Stimulated activated CD8-positive, alpha-beta memory T cell treated with anti-CD3 and anti-CD28 coated beads, Interleukin-7, amount 100 ng/mL, for 4 hours (primary cell): Measurements from ENCODE around the gene VPS9D1.
"Not testable (repeated sequence)": the region's sequence is repeated elsewhere in the genome, so short reads cannot be mapped to it uniquely, and the experiment has no call there.

Experiments
- DNase-seq, 2 donors: peaks; one replicate each; pipeline ENCODE4 v3.0.0-alpha.2; 2020; ENCODE audit warnings: low read depth in 2 of 2

The VPS9D1 gene

GRCh38 chr16:89664238-89664637, 56.5 kb downstream of the VPS9D1 start:
- DNase-seq, result not testable (repeated sequence)

GRCh38 chr16:89661215-89661614, 59.5 kb downstream of the VPS9D1 start:
- DNase-seq, result no peak

GRCh38 chr16:89660146-89660545, 60.6 kb downstream of the VPS9D1 start:
- DNase-seq, result no peak

GRCh38 chr16:89658221-89658879, 62.3 kb downstream of the VPS9D1 start:
- no peak for DNase-seq

GRCh38 chr16:89657442-89658220, 63.1 kb downstream of the VPS9D1 start, which contains the start of the genes CHMP1A and SPATA33:
Gene CHMP1A (minus strand): TSS chr16:89657708. CDS start chr16:89657588, 120 bp downstream.
Gene SPATA33 (plus strand): TSS chr16:89657836. CDS start chr16:89657912, 76 bp downstream.
- DNase-seq, result peak; percentile 72 to 89
